Measurements from ENCODE around the gene ACLY.
A peak's percentile ranks its signal among the peaks of the same experiment; 100 is the strongest.

ACLY gene

DNA sequence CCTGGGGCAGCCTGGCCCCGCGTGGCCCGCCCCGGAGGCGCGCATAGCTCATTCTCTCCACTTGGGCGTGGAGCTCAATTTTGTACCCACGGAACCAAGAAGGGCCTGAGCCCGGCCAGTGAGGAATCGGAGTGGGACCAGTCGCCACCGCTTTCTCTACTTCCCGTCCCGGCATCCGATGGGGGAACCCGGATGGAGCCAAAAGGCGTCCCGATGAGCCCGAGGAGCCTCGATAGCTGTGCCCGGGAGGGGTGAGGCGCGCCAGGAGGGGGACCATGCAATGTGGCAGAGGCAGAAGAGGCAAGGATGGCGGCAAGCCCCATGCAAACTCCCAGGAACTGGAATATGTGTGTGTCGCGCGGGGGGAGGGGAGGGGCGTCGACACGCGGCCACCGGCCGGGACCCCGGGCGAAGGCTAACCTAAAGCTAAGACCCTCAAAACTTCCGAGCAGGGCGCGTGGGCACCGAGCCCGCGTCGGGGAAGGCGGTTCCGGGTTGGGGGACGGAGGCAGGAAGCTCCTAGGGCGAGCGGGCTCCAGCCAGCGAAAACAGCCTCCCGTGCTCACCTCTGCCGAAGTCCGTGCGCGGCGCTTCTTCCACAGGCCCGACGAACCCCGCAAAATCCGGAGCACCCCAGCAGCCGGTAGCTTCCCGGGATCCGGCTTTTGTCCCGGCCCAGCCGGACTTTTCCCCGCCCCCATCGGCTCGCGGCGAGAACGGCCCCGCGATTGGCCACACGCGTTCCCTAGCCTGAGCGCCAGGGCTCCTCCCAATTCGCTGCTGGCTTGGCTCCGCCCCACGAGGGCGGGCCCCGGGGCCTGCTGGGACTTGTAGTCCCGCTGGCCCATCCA, at the start of gene ACLY:
ACLY (minus strand) TSS at position 638 of the 851 bp plus-strand sequence. CDS start 5,078 bp downstream, outside the sequence.
- peak; percentile 95 for DNase-seq

DNA sequence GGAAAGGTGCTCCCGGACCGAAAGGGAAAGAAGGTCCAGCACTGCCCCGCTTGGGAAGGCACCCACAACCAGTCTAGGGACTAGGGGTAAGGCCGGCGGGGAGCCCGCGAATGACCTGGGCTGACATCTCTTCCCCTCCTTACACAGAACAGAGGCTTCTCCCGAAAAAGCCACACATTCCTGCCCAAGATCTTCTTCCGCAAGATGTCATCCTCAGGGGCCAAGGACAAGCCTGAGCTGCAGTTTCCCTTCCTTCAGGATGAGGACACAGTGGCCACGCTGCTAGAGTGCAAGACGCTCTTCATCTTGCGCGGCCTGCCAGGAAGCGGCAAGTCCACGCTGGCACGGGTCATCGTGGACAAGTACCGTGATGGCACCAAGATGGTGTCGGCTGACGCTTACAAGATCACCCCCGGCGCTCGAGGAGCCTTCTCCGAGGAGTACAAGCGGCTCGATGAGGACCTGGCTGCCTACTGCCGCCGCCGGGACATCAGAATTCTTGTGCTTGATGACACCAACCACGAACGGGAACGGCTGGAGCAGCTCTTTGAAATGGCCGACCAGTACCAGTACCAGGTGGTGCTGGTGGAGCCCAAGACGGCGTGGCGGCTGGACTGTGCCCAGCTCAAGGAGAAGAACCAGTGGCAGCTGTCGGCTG, 49.3 kb upstream of the ACLY start:
- DNase-seq = no peak

DNA sequence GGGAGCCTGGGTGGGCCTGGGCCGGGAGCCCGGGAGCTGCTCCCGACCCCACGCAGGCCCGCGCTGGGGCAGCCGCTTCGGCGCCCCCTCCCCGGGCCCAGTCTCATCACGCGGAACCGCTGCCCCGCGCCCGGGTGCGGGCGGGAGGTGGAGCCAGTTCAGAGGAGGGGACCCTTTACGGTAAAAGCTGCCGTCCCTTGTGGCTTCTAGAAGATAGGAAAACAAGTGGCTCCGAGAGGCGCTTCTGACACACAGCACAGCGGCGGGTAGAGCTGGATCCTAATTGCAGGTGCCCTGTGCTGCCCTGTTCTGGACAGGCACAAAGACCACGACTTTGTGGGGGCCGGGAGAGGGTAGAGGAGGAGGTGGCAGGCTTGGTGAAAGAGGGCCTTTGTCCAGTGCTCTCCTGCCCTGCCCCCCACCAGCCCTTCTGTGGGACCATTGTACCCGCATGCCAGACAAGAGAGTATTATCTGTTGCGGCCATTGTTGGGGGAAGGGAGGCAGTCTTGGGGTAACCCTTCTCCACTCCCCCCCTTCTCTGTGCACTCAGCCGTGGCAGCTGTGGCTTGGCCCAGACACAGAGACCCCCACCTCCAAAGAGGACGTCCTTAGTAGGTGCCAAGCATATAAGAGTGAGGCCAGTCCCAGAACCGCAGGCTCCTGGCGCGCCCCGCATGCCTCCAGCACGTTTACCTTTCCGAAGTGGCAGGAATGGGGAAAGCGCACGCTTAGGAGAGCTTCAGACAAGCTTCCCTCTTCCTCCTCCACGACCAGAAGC, 48.6 kb upstream of the ACLY start:
- peak; percentile 38 for DNase-seq

DNA sequence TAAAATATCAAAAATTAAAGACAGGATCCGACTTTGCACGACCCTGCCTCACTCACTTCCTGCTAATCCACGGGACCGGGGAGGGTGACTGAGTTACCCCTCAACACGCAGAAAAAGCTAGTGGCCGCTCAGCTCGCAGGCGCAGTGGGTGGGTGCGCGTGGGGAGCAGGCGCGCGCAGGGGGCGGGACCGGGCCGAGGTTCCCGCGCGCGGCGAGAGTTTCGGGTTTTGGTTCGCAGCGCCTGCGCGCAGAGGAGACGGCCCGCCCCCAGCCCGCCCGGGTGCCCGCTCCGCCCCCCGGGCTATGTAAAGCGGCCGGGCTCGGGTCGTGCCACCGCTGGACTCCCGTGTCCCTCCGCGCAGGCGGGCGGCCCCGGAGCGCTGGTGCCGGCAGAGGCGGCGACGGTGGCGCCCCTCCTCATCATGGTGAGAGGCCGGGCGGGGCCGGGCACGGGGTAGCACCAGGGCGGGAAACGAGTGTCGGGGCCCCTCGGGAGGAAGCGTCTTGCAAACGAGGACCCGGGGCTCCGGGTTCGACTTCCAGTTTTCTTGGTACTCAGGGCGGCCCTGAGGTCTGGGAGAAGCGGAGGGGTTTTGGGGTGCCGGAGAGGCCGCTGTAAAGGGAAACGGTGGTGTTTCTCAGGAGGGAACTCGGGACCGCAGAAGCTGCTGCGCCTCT, 47.9 kb upstream of the ACLY start, which contains the start of gene CNP:
CNP (plus strand) TSS at position 333 of the 678 bp plus-strand sequence; CDS start at position 423, 90 bp downstream.
- DNase-seq = peak; percentile 92

DNA sequence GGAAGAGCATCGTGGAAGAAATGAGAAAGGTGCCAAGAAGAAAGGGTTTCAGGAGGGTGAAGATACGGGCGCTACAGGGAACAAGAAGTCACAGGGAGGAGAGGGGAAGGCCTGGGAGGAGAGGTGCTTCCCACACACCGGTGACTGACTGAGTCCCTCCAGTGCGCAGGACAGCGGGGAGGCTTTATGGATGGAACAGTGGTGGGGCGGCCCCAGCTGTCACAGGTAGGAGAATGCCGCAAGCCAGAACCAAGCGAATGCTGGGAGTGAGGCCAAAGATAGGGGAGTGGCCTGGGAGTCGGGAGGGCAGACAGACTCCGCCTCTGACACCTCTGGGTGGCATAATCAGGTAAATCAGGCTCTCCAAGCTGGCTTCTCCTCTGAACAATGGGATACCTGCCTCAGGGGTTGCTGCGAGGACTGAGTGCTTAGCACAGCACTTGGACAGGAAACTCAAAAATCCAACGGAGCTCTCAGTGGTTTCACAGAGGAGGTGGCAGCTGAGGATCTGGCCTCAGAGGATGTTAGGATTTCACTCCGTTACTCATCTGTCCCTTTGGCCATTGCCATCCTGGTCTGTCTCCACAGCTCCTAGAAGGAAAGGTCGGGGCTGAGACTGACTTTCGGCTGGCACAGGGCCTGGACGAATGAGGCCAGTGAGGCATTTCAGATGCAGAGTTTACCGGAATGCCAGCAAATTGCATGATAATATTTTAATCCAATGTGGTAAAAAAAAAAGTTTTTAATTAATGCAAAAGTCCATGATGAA, 47.1 kb upstream of the ACLY start:
- peak; percentile 83 for DNase-seq

DNA sequence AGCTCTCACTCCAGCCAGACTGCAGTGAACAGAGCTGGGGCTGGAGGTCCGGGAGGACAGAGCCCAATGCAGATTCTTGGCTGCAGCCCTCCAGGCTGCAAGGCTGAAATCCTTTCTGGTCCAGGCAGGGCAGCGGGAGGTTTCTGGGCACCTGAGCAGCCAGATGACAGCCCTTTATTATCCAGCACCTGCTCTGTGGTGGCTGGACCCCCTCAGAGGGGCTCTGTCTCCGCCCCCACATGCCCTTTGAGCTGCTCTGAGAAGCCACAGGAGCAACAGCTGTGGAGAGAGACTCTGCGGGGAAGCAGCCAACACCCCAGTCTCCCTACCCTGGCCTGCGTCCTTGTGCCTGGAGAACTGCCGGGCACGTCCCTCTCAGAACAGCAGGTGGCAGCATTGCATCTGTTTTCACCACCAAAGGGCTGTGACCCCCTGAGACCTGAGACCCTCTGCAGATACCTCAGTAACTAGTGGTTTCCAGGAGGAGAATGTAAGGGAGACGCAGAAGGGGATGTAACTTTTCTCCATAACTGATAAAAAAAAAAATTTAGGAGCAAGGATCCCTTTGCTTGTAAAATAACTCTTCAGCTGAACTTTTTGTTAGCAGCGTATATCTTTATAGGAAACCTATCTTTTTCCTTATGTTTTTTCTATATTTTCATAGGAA, 44.1 kb upstream of the ACLY start:
- peak; percentile 76 for DNase-seq

DNA sequence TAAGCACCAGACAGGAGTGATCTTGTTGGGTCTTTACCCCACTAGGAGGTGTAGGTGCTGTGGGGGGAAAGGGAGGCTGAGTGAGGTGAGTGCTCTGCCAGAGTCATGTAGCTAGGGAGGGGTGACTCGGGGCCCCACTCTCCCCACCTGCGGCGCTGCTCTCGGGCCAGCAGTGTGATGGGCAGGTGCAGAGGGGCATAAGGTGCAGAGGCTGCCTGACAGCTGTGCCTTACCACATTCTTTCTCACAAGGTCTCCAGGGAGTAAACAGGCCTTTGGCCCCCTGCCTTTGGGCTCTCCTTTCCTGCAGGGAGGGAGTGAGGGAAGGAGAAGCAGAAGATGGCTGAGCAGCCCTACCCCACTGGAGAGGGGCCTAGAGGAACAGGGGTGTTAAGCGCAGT, 43.4 kb upstream of the ACLY start:
- DNase-seq = no peak

DNA sequence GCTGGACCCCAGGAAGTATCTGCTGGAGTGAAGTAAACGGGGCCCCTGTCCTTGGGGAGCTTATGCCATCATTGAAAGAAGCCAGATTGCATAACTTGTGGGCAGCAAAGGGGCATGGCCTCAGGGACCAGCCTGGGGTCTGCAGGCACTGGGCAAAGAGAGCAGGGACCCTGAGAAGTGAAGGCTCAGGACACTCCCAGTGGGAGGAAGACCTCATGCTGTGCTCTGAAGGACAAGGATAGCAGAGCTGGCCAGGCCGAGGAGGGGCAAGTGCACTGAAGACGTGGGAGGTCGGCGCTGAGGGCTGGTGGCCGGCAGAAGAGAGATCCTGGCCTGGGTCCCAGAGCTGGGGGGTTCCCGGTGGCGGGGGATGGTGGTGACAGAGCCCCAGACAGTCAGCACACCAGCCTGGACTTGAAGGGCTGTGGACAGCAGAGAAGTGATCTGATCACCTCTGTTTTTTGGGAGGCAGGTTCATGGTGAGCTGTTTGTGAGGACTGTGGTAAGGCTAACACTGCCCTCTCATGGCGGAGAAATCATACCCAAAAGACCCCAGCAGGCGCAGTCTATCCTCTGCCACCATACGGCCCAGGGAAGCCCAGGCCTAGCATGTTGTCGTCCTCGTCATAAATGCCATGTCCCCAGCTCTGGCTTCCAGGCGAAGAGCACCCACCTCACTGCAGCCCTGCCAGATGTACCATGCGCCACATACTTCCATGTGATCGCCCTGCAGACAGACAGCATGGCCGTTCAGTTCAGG, 40.8 kb upstream of the ACLY start:
- DNase-seq = no peak

DNA sequence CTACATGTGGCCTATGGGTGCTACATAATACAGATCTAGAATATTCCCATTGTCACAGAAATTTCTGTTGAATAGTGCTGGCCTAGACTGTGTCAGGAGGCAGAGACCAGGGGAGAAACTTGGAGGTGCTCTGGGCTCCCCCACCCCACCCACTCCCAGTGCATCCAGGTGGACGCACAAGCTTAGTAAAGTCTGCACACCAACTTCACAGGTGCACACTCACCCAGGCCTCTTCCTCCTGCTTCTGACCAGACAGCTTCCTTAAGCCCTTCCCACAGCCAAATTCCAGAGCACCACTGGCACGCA, 40.2 kb upstream of the ACLY start:
- DNase-seq = no peak

DNA sequence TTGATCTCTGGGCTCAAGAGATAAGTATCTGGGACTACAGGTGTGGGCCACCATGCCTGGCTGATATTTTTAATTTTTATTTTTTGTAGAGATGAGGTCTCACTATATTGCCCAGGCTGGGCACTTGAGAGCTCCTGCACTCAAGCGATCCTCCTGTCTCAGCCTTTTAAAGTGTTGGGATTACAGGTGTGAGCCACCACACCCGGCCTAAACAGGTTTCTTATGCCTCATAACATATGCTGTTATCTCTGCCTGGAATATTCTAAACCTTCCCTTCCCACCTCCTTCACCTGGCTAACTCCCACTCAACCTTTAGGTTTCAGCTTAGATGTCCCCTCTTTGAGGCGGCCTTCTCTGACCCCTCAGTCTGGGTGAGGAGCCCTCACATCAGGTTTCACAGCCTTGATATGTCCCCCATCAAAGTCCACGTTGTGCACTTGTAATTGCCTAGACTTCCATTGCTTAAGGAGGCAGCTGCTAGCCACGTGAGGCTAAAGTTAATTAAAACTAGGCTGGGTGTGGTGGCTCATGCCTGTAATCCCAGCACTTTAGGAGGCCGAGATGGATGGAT, 39.2 kb upstream of the ACLY start:
- DNase-seq = no peak

DNA sequence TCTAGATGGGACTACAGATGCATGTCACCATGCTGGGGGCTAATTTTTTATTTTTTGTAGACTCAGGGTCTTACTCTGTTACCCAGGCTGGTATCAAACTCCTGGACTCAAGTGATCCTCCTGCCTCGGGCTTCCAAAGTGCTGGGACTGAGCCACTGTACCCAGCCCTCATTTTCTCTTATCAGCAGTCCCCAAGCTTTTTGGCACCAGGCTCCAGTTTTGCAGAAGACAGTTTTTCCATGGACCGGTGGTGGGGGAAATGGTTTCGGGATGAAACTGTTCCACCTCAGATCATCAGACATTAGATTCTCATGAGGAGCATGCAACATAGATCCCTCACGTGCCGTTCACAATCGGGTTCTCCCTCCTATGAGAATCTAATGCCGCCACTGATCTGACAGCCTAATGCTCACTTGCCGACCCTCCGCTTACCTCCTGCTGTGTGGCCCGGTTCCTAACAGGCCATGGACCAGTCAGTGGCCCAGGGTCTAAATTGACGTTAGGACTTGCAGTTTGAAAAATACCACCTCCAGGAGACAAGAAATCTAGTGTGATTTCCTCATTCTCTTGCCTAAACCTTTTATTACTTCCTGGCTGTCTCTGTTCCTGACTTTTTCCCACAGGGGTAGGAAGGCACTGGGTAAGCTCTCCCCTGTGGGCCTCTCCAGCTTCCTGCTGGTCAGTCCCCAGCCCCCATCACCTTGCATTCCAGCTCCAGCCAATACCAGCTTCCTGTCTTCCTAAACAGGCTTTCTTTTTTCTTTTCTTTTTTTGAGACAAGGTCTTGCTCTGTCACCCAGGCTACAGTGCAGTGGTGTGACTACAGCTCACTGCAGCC, 38.5 kb upstream of the ACLY start:
- DNase-seq = no peak

DNA sequence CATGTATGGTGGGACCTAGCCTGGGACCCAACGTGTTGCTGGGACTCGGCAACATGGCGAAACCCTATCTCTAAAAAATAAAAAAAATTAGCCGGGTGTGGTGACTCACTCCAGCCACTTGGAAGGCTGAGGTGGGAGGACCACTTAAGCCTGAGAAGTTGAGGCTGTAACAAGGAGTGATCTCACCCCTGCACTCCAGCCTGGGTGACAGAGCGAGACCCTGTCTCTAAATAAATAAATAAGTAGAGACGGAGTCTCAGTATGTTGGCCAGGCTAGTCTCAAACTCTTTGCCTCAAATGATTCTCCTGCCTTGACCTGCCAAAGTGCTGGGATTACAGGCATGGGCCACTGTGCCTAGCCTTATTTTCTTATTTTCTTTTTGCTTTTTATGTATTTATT, 37.8 kb upstream of the ACLY start:
- DNase-seq = no peak

DNA sequence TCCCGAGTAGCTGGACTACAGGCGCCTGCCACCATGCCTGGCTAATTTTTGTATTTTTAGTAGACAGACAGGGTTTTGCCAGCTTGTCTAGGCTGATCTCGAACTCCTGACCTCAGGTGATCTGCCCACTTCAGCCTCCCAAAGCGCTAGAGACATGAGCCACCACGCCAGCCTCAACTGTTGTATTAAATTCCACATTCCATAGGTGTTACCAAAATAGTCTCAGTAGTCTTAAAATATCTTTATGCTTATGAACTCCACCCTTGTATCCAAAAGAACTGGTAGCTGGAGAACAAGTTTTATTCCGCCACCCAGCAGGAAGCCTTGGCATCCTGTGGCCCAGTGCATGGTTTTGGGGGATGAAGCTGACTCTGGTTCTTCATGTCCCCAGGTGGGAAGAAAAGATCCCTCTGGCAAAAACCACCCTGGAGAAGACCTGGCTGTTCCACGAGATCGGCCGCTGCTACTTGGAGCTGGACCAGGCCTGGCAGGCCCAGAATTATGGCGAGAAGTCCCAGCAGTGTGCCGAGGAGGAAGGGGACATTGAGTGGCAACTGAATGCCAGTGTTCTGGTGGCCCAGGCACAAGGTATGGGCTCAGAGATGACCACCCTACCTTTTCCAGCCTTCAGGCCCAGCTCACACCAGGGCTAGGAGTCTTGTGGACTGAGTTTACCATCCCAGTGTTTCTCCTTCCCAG, 30.2 kb upstream of the ACLY start:
- no peak for DNase-seq

DNA sequence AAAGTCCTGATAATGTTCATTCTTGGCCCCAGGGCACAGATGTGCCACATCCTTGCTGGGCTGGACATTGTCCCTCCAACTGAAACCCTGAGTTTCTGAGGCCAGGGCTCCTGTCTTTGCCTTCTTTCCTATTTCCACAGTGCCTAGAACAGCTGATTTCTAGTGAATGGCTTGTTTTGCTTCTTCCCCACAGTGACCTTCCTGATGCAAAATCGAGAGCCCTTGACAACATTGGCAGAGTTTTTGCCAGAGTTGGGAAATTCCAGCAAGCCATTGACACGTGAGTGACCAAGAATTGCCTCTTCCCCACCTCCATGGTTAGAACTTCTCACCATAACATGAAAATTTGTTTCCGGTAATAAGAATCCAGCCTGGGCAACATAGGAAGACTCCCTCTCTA, 26.2 kb upstream of the ACLY start:
- no peak for DNase-seq

DNA sequence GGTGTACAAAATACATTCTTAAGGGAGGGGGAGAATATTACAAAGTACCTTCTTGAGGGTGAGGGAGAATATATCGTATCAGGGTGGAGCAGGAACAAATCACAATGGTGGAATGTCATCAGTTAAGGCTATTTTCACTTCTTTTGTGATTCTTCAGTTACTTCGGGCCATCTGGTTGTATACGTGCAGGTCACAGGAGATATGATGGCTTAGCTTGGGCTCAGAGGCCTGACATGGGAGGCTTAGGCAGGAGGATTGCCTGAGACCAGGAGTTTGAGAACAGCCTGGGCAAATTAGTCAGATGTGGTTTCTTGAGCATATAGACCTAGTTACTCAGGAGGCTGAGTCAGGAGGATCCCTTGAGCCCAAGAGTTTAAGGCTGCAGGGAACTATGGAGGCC, 24.7 kb upstream of the ACLY start:
- DNase-seq = no peak

DNA sequence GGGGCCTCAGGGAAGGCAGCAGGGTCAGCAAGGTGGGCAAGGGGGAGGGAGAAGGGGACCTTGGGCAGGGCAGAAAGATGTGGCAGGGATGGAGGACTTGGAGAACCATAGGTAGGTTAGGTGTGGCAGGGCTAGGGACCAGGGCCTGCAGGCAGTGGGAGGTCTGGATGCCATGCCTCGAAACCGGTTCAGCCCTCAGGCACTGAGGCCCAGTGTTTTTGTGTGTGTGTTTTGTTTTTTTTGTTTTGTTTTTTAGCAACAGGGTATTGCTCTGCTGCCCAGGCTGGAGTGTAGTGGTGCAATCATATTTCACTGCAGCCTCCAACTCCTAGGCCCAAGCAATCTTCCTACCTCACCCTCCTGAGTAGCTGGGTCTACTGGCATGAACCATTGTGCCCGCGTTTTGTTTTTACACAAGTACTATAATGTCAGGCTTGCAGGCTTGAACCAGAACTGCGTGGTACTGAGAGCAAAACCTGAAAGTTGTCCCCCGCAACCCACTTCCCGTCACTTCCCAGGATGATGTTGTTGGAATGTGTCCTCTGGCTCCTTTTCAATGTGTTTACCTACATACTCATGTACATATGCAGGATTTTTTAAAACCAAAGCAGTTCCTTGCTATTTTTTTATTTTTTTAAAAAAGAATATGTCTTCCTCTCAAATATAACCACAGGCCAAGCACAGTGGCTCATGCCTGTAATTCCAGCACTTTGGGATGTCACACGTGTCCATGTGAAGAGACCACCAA, 24.0 kb upstream of the ACLY start:
- no peak for DNase-seq

DNA sequence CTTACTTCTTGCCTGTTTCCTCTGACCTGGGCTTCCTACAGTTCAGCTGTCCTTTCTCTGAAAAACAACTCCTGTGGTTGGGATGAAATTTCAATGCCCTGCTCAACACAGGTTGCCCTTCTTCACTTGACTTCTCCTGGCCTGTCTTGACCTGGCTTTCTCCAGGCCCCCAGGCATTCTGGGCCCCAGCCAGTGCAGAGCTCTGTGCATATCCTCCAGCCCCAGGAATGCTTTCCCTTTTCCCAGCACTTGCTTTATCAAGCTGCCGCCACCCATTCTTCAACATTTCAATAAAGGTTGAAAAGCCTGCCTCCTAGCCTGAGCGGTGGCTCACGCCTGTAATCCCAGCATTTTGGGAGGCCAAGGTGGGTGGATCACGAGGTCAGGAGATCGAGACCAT, 22.4 kb upstream of the ACLY start:
- DNase-seq = no peak

DNA sequence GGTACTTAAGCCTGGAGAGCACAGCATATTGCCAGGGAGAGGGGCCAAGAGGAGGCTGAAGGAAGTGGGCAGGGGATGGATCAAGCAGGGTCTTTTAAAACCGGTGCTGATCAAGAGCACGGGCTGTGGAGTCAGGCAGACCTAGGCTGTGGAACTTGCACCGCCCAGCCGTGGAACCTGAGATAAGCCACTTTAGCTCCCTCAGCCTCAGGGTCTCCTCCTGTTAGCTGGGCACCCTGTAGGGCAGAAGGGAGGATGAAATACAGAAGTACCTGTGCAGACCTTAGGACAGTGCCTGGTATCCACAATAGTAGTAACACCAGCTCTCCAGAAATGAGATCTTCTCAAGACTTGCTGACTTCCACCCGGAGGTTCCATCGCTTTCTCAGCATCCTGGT, 20.9 kb upstream of the ACLY start:
- DNase-seq = no peak

All from CD4-positive, alpha-beta T cell treated with Interleukin-17A for 1 hour (primary cell).